HL-60 (cell line): ENCODE data around the gene TIMMDC1.
"Not testable (repeated sequence)": the region's sequence is repeated elsewhere in the genome, so short reads cannot be mapped to it uniquely, and the experiment has no call there.

Experiments
- DNase-seq, 2 experiments: peaks; one replicate each; pipeline ENCODE4 v3.0.0-alpha.2; 2010 to 2020; ENCODE audit warnings: low read depth in 1 of 2, low spot score in 1 of 2
- H3K27ac ChIP-seq: fragments of 250-450 bp; sonication (Bioruptor Pico); replicated peaks from 2 replicates; pipeline ENCODE4 v1.5.1; 2020; ENCODE audit warnings: mild to moderate bottlenecking, moderate library complexity
- H3K27me3 ChIP-seq: fragments of 250-450 bp; sonication (Bioruptor Pico); 2 replicates; pipeline ENCODE4 v1.5.1; 2021; ENCODE audit warnings: mild to moderate bottlenecking, moderate library complexity; ENCODE audit not compliant: insufficient read depth, poor library complexity, severe bottlenecking
- H3K4me3 ChIP-seq: replicated peaks from 2 replicates; pipeline ENCODE4 v1.5.1; 2011; ENCODE audit warnings: mild to moderate bottlenecking, control low read depth, low read length; ENCODE audit not compliant: insufficient read depth
- CTCF ChIP-seq: IDR thresholded peaks from one replicate; pipeline ENCODE4 v1.5.1; 2011; ENCODE audit warnings: low read length, control low read depth, inconsistent platforms; ENCODE audit not compliant: insufficient read depth
- GABPA ChIP-seq: IDR thresholded peaks from 2 replicates; pipeline ENCODE4 v1.6.1; 2012; ENCODE audit warnings: low read depth
- POLR2AphosphoS5 ChIP-seq: IDR thresholded peaks from 2 replicates; pipeline ENCODE4 v1.6.1; 2012; ENCODE audit warnings: low read depth
- SPI1 ChIP-seq: IDR thresholded peaks from 2 replicates; pipeline ENCODE4 v1.6.1; 2012; ENCODE audit warnings: low read depth, mild to moderate bottlenecking, borderline replicate concordance
- TF ChIP-seq, protein P1 (sequence below): IDR thresholded peaks from 2 replicates; pipeline ENCODE4 v1.6.1; 2012; ENCODE audit warnings: low read depth; ENCODE audit not compliant: insufficient replicate concordance

The TIMMDC1 gene

GRCh38 chr3:119550192-119550910 is 52.0 kb downstream of the TIMMDC1 start:
- TF ChIP-seq SPI1 = no peak
- TF ChIP-seq, protein P1, sequence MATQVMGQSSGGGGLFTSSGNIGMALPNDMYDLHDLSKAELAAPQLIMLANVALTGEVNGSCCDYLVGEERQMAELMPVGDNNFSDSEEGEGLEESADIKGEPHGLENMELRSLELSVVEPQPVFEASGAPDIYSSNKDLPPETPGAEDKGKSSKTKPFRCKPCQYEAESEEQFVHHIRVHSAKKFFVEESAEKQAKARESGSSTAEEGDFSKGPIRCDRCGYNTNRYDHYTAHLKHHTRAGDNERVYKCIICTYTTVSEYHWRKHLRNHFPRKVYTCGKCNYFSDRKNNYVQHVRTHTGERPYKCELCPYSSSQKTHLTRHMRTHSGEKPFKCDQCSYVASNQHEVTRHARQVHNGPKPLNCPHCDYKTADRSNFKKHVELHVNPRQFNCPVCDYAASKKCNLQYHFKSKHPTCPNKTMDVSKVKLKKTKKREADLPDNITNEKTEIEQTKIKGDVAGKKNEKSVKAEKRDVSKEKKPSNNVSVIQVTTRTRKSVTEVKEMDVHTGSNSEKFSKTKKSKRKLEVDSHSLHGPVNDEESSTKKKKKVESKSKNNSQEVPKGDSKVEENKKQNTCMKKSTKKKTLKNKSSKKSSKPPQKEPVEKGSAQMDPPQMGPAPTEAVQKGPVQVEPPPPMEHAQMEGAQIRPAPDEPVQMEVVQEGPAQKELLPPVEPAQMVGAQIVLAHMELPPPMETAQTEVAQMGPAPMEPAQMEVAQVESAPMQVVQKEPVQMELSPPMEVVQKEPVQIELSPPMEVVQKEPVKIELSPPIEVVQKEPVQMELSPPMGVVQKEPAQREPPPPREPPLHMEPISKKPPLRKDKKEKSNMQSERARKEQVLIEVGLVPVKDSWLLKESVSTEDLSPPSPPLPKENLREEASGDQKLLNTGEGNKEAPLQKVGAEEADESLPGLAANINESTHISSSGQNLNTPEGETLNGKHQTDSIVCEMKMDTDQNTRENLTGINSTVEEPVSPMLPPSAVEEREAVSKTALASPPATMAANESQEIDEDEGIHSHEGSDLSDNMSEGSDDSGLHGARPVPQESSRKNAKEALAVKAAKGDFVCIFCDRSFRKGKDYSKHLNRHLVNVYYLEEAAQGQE = no peak
- TF ChIP-seq CTCF = no peak
- no peak for TF ChIP-seq GABPA
- H3K27ac ChIP-seq = no peak overlapping the region
- H3K27me3 ChIP-seq = no peaks in the 10 kb centered on the region
- no peak for DNase-seq
- no peak overlapping the region for H3K4me3 ChIP-seq

GRCh38 chr3:119551598-119551997 is 53.3 kb downstream of the TIMMDC1 start:
- Histone ChIP-seq H3K27me3 (no peaks in the 10 kb centered on the region), H3K27ac (no peak overlapping the region), H3K4me3 (no peak overlapping the region)
- TF ChIP-seq POLR2AphosphoS5 (no peak), CTCF (no peak)
- DNase-seq = no peak

GRCh38 chr3:119552928-119553327 is 54.6 kb downstream of the TIMMDC1 start:
- not testable (repeated sequence) for H3K27ac ChIP-seq, H3K4me3 ChIP-seq, DNase-seq, H3K27me3 ChIP-seq

DNA sequence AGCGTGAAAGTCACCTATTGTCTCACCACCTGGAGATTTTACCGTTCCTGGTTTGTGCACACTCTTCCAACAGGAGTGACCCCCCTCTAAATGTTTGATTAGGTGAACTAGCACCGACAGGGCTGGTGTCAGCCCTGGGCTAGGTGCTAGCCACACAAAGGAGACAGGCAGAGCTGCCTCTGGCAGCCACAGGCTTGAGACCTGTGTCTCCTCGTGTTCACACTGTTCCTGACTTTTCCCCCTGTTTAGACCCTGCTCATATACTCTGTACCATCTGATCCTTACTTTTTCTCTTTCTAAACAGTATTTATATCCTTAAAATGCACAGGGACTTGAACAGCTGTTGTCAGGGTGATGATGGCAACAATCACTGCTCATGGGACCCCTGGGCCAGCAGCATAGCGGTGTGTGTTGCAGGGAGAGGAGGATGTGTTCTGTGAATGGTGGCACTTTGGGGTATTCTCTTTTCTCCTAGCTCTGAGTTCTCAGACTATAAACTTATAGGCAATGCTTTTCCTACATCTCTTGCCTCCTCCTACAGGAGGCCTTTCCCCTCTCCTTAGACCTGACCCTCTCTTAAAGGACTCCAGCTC is 55.6 kb downstream of the TIMMDC1 start:
- DNase-seq = no peak
- TF ChIP-seq GABPA (no peak), CTCF (no peak), SPI1 (no peak), POLR2AphosphoS5 (no peak)
- TF ChIP-seq, protein P1 = no peak
- Histone ChIP-seq H3K27ac (no peak overlapping the region), H3K4me3 (no peak overlapping the region), H3K27me3 (no peaks in the 10 kb centered on the region)
